ENCODE results near the gene RSPH1.
A peak's percentile ranks its signal among the peaks of the same experiment; 100 is the strongest.

Gene RSPH1

DNA sequence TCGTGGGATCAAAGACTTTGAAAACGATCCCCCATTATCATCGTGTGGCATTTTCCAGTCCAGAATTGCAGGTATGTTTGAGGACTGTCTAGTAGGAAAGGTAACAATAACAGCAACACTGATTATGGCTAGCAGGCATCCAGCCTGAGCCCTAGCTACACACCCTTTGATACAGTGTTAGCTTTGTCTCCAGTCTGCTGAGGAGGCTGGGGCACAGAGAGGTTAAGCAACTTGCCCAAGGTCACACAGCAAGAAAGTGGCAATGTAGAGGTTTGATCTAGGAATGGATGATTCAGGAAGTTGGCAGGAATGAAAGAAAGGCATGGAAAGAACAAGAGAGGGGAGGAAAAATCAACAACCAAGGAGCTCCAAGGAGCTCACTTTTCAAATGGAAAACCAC is 61.1 kb downstream of the RSPH1 start:
- TF ChIP-seq, protein P1, sequence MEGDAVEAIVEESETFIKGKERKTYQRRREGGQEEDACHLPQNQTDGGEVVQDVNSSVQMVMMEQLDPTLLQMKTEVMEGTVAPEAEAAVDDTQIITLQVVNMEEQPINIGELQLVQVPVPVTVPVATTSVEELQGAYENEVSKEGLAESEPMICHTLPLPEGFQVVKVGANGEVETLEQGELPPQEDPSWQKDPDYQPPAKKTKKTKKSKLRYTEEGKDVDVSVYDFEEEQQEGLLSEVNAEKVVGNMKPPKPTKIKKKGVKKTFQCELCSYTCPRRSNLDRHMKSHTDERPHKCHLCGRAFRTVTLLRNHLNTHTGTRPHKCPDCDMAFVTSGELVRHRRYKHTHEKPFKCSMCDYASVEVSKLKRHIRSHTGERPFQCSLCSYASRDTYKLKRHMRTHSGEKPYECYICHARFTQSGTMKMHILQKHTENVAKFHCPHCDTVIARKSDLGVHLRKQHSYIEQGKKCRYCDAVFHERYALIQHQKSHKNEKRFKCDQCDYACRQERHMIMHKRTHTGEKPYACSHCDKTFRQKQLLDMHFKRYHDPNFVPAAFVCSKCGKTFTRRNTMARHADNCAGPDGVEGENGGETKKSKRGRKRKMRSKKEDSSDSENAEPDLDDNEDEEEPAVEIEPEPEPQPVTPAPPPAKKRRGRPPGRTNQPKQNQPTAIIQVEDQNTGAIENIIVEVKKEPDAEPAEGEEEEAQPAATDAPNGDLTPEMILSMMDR (IDR thresholded peaks at IDR 0.05; ENCODE audit: borderline replicate concordance, extremely low read depth, low read length, poor library complexity, severe bottlenecking), result no peak
- TF ChIP-seq EZH2 (IDR thresholded peaks at IDR 0.05; ENCODE audit: borderline replicate concordance, low read depth, low read length, severe bottlenecking), result no peak
- no peak overlapping the region for H2AFZ ChIP-seq (ENCODE audit: low read depth, low read length)
- H3K9ac ChIP-seq (ENCODE audit: low read depth, low read length), result no peak overlapping the region
- no peaks in the 10 kb centered on the region for H3K79me2 ChIP-seq (ENCODE audit: insufficient read depth, low read length)
- ATAC-seq (ENCODE audit: insufficient read depth, low read depth), result no peak
- H3K4me1 ChIP-seq (ENCODE audit: insufficient read depth, low read length), result no peaks in the 10 kb centered on the region
- H3K4me2 ChIP-seq (ENCODE audit: insufficient read depth, low read length), result no peak overlapping the region
- no peaks in the 10 kb centered on the region for H3K27me3 ChIP-seq (ENCODE audit: insufficient read depth, low read length, poor library complexity)
- H3K27ac ChIP-seq (ENCODE audit: low read length), result no peak overlapping the region; the same call in 1 of the 2 replicates
- peaks cover 95% of the 10 kb centered on the region for H3K36me3 ChIP-seq (ENCODE audit: insufficient read depth, low read length)
- no peaks in the 10 kb centered on the region for H4K20me1 ChIP-seq (ENCODE audit: insufficient read depth, low read length)
- H3K9me3 ChIP-seq (ENCODE audit: insufficient read depth, low read length, severe bottlenecking), result peaks cover 10% of the 10 kb centered on the region
- H3K4me3 ChIP-seq (ENCODE audit: low read depth in 1 of 2, low read length in 2 of 2), result no peak overlapping the region
- DNase-seq, result no peak

DNA sequence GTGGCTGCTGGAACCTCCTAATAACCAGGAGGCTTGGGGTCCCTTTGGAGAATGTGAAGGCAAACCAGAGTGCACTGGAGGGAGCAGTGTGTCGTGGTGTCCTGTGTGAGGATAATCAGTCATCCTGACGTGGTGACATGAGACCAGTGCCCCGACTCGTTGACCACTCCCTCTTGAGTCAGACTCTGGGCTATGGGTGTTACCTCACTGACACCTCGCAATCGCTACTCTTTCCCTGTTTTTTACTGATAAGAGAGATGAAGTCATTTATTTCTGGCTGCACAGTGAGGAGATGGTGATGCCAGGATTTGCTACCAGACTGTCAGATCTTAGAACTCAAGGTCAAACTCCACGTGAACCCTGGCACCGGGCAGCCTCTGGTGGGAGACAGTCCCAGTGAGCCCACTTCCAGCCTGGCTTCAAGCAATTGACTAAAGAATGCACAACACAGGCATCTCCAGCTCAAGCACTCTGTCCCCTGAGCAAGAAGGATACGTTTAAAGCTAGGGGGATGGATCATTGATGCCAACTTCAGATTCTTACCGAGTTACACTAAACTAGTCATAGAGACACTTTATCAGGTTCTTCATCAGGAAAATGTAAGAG is 62.0 kb downstream of the RSPH1 start:
- ATAC-seq (ENCODE audit: insufficient read depth, low read depth) (no peak), DNase-seq (no peak)
- Histone ChIP-seq H2AFZ (ENCODE audit: low read depth, low read length) (no peak overlapping the region), H3K9me3 (ENCODE audit: insufficient read depth, low read length, severe bottlenecking) (peaks cover 10% of the 10 kb centered on the region), H3K4me3 (ENCODE audit: low read depth in 1 of 2, low read length in 2 of 2) (no peak overlapping the region), H3K4me2 (ENCODE audit: insufficient read depth, low read length) (no peak overlapping the region), H3K27ac (ENCODE audit: low read length) (peak overlapping the region; percentile 9; the same call in 1 of the 2 replicates), H4K20me1 (ENCODE audit: insufficient read depth, low read length) (no peaks in the 10 kb centered on the region), H3K79me2 (ENCODE audit: insufficient read depth, low read length) (no peaks in the 10 kb centered on the region), H3K4me1 (ENCODE audit: insufficient read depth, low read length) (no peaks in the 10 kb centered on the region), H3K36me3 (ENCODE audit: insufficient read depth, low read length) (peaks cover 95% of the 10 kb centered on the region), H3K27me3 (ENCODE audit: insufficient read depth, low read length, poor library complexity) (no peaks in the 10 kb centered on the region), H3K9ac (ENCODE audit: low read depth, low read length) (no peak overlapping the region)
- TF ChIP-seq EZH2 (IDR thresholded peaks at IDR 0.05; ENCODE audit: borderline replicate concordance, low read depth, low read length, severe bottlenecking), result no peak
- TF ChIP-seq, protein P1 (IDR thresholded peaks at IDR 0.05; ENCODE audit: borderline replicate concordance, extremely low read depth, low read length, poor library complexity, severe bottlenecking), result no peak

DNA sequence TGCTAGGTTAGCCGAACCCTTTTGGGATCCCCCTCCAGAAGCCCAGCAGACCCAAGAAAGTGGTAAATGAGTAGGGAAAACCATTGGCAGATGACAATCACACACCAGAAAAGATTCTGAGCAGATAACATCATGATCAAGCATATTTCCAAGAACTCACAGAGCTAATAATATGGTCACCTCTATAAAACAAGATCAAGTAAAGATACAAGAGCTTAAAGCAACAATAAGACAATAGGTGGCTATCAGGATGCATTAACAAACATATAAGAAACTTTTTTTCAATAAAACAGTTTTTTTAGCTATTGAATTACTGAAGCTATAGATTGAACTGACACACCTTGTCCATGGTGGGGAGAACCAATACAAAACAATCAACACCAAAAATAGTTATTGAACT is 63.3 kb downstream of the RSPH1 start:
- no peaks in the 10 kb centered on the region for H3K79me2 ChIP-seq (ENCODE audit: insufficient read depth, low read length)
- peaks cover 95% of the 10 kb centered on the region for H3K36me3 ChIP-seq (ENCODE audit: insufficient read depth, low read length)
- DNase-seq (no peak), ATAC-seq (ENCODE audit: insufficient read depth, low read depth) (no peak)
- no peak overlapping the region for H3K9ac ChIP-seq (ENCODE audit: low read depth, low read length)
- TF ChIP-seq EZH2 (IDR thresholded peaks at IDR 0.05; ENCODE audit: borderline replicate concordance, low read depth, low read length, severe bottlenecking), result no peak
- TF ChIP-seq, protein P1 (IDR thresholded peaks at IDR 0.05; ENCODE audit: borderline replicate concordance, extremely low read depth, low read length, poor library complexity, severe bottlenecking), result no peak
- peaks cover 10% of the 10 kb centered on the region for H3K9me3 ChIP-seq (ENCODE audit: insufficient read depth, low read length, severe bottlenecking)
- H3K27me3 ChIP-seq (ENCODE audit: insufficient read depth, low read length, poor library complexity), result no peaks in the 10 kb centered on the region
- H3K4me1 ChIP-seq (ENCODE audit: insufficient read depth, low read length), result no peaks in the 10 kb centered on the region
- no peak overlapping the region for H3K27ac ChIP-seq (ENCODE audit: low read length)
- no peak overlapping the region for H3K4me3 ChIP-seq (ENCODE audit: low read depth in 1 of 2, low read length in 2 of 2)
- H3K4me2 ChIP-seq (ENCODE audit: insufficient read depth, low read length), result no peak overlapping the region
- no peaks in the 10 kb centered on the region for H4K20me1 ChIP-seq (ENCODE audit: insufficient read depth, low read length)
- no peak overlapping the region for H2AFZ ChIP-seq (ENCODE audit: low read depth, low read length)
